Effector memory CD4-positive, alpha-beta T cell (primary cell): ENCODE results near the gene ELFN1.

Source experiments
- DNase-seq, 3 donors: peaks; one replicate each; pipeline ENCODE4 v3.0.0-alpha.2; 2020
- H3K27ac ChIP-seq: 2 replicates; pipeline ENCODE4 v1.7.0; 2013; ENCODE audit warnings: mild to moderate bottlenecking, low read length, moderate library complexity; ENCODE audit not compliant: insufficient read depth, poor library complexity, severe bottlenecking
- H3K27me3 ChIP-seq: replicated peaks from 2 replicates; pipeline ENCODE4 v1.7.0; 2013; ENCODE audit warnings: mild to moderate bottlenecking, low read length; ENCODE audit not compliant: insufficient read depth, control insufficient read depth, poor library complexity, severe bottlenecking
- H3K36me3 ChIP-seq: 2 replicates; pipeline ENCODE4 v1.7.0; 2013; ENCODE audit warnings: mild to moderate bottlenecking, low read length, moderate library complexity; ENCODE audit not compliant: control insufficient read depth, insufficient read depth
- H3K4me1 ChIP-seq: 2 replicates; pipeline ENCODE4 v1.7.0; 2013; ENCODE audit warnings: low read length, mild to moderate bottlenecking; ENCODE audit not compliant: control insufficient read depth, insufficient read depth, poor library complexity, severe bottlenecking
- H3K4me3 ChIP-seq: 2 replicates; pipeline ENCODE4 v1.7.0; 2013; ENCODE audit warnings: low read length, low read depth, mild to moderate bottlenecking; ENCODE audit not compliant: insufficient read depth, poor library complexity, severe bottlenecking
- H3K9me3 ChIP-seq: 2 replicates; pipeline ENCODE4 v1.7.0; 2013; ENCODE audit warnings: mild to moderate bottlenecking, low read length, moderate library complexity; ENCODE audit not compliant: control insufficient read depth

ELFN1 gene

GRCh38 chr7:1725766-1726630 lies 55.9 kb downstream of the ELFN1 start:
- Histone ChIP-seq H3K4me1 (no peaks in the 10 kb centered on the region), H3K9me3 (no peaks in the 10 kb centered on the region), H3K27ac (no peak overlapping the region), H3K27me3 (no peaks in the 10 kb centered on the region), H3K4me3 (no peak overlapping the region), H3K36me3 (no peaks in the 10 kb centered on the region)
- no peak for DNase-seq

DNA sequence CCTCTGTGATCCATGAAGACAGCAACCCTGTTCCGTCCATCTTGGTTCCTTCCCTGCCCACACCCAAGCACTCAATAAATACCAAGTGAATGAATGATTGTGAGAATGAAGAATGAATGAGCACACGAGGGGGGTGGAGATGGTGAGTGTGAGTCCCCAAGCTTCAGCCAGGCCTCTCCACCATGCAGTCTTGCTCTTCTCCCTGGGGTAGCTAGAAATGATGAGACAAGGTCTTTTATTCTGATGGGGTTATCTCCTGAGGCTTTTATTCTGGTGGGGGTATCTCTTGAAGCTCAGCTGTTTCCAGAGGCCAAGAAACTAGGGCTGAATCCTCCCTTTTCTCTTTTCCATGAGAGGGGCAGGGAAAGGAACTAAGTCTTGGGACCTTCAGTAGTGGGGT lies 57.0 kb downstream of the ELFN1 start:
- Histone ChIP-seq H3K27ac (no peak overlapping the region), H3K27me3 (no peaks in the 10 kb centered on the region), H3K4me1 (no peaks in the 10 kb centered on the region), H3K4me3 (no peak overlapping the region), H3K36me3 (no peaks in the 10 kb centered on the region), H3K9me3 (no peaks in the 10 kb centered on the region)
- DNase-seq: no peak

DNA sequence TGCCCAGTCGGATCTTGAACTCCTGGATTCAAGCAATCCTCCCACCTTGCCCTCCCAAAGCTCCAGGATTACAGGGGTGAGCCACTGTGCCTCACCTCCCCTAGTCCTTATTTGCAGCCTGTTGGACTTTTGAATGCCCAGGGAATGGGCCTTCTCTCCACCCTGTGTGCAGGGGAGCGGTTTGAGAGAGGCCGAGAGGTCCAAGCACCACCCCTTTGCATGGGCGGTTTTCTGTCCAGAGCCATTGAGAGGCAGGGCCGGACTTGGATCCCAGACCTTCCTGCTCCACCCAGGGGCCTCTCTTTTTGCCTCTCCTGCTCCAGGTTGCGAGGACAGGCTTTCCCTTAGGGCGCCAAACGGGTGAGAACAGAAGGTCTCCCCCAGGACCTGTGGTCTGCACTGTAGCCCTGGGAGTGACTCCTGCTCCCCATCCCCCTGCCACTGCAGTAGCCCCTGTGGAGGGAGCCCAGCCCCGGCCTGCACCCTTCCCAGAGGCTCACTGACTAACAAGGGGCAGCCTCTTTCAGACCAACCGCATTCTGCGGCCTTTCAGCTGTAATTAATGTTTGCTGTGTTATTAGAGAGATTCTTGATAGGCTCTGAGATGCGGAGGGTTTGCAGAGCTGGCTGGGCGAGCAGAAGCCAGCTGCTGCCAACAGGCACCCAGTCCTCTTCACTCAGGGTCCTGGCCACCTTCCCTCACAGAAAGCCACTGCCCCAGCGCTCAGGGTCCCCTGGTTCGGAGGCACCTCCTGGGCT lies 57.9 kb downstream of the ELFN1 start:
- DNase-seq: no peak
- Histone ChIP-seq H3K9me3 (no peaks in the 10 kb centered on the region), H3K27me3 (no peaks in the 10 kb centered on the region)

GRCh38 chr7:1729183-1729582 lies 59.1 kb downstream of the ELFN1 start:
- Histone ChIP-seq H3K27ac (no peak overlapping the region), H3K27me3 (no peaks in the 10 kb centered on the region), H3K4me1 (no peaks in the 10 kb centered on the region), H3K9me3 (no peaks in the 10 kb centered on the region), H3K36me3 (no peaks in the 10 kb centered on the region), H3K4me3 (no peak overlapping the region)
- no peak for DNase-seq

More for the DNA sequence above, 57.9 kb downstream of the ELFN1 start:
- Histone ChIP-seq H3K4me3 (no peak overlapping the region), H3K27ac (no peak overlapping the region), H3K36me3 (no peaks in the 10 kb centered on the region), H3K4me1 (no peaks in the 10 kb centered on the region)

DNA sequence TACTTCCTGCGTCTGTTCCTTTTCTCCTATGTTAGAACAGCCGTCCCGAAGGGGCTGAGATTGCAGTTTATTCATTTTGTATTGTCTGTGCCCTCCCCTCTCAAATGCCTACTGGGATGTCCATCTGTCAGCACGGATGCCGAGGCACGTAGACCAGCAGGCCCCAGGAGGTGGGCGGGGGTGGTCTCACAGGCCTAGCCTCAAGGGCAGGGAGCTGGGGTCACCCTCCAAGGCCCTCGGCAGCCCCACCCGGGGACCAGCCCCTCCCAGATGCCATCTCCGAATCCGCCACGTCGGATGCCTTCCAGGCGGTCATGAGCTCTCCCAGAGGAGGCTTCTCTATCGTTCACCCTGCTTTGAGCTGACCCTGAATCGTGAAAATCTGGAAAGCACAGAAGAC lies 59.7 kb downstream of the ELFN1 start:
- H3K9me3 ChIP-seq: no peaks in the 10 kb centered on the region
- H3K36me3 ChIP-seq: no peaks in the 10 kb centered on the region
- DNase-seq: no peak
- no peaks in the 10 kb centered on the region for H3K27me3 ChIP-seq
- no peaks in the 10 kb centered on the region for H3K4me1 ChIP-seq
- no peak overlapping the region for H3K4me3 ChIP-seq
- H3K27ac ChIP-seq: no peak overlapping the region

- H3K9me3 ChIP-seq: no peaks in the 10 kb centered on the region
- H3K4me3 ChIP-seq: no peak overlapping the region
- no peak overlapping the region for H3K27ac ChIP-seq
- no peaks in the 10 kb centered on the region for H3K27me3 ChIP-seq
- no peak for DNase-seq
- H3K36me3 ChIP-seq: no peaks in the 10 kb centered on the region
- no peaks in the 10 kb centered on the region for H3K4me1 ChIP-seq
These were observed 62.0 kb downstream of the ELFN1 start for GRCh38 chr7:1732072-1732471.

DNA sequence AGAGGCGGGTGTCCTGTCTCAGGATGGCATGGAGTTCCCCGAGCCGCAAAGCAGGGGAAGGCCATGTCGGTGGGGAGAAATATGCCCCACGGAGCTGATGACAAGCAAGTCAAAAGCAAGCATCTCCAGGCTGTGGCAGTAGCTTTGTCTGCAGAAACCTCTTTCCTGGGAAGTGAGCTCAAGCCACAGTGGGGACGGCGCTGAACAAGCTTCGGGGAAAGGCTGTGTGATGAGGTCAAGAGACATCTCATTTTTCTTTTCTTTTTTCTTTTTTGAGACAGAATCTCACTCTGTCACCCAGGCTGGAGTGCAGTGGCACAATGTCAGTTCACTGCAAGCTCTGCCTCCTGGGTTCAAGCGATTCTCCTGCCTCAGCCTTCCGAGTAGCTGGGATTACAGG lies 62.6 kb downstream of the ELFN1 start:
- Histone ChIP-seq H3K4me1 (no peaks in the 10 kb centered on the region), H3K36me3 (no peaks in the 10 kb centered on the region), H3K4me3 (no peak overlapping the region), H3K27ac (no peak overlapping the region), H3K9me3 (no peaks in the 10 kb centered on the region), H3K27me3 (no peaks in the 10 kb centered on the region)
- no peak for DNase-seq

DNA sequence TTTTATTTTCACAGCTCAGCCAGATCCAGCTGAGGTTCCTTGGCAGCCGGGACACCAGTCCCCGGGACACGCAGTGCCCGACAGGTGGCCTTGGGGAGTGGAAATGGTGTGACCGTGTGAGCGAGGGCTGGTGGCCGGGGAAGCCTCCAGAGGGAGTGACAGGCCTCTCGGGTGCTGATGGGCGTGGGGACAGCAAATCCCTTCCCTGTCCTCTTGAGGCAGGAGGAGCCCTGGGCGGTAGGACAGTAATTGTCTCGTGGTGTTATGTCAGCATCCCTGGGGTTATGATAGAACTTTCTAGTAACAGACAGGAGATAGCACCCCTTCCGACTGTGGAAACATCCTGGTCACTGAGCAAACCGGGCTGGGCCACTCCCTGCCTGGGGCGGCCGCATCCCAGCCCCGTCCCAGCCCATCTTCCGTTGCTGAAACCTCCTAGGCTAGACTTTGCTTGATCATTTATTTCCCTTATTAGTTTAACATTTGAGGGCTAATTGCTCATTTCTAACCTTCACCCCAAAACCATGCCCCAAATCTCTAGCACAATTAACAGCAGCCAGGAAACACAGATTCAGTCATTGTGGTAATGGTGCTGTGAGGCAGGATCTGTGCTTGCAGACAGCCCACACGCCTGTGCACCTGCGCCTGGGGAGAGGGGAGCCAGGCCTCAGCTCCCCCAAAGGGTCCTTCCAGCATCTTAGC lies 63.3 kb downstream of the ELFN1 start:
- no peak overlapping the region for H3K27ac ChIP-seq
- no peaks in the 10 kb centered on the region for H3K36me3 ChIP-seq
- H3K4me1 ChIP-seq: peaks cover 6% of the 10 kb centered on the region
- no peaks in the 10 kb centered on the region for H3K9me3 ChIP-seq
- H3K27me3 ChIP-seq: no peaks in the 10 kb centered on the region
- H3K4me3 ChIP-seq: no peak overlapping the region
- DNase-seq: no peak

GRCh38 chr7:1733908-1734730 lies 64.0 kb downstream of the ELFN1 start:
- H3K4me3 ChIP-seq: no peak overlapping the region
- H3K9me3 ChIP-seq: no peaks in the 10 kb centered on the region
- no peak for DNase-seq
- no peaks in the 10 kb centered on the region for H3K27me3 ChIP-seq
- no peak overlapping the region for H3K27ac ChIP-seq
- H3K36me3 ChIP-seq: no peaks in the 10 kb centered on the region
- peaks cover 12% of the 10 kb centered on the region for H3K4me1 ChIP-seq
